KG1 (cell line): ENCODE data around the gene TXNL4B.
A peak's percentile ranks its signal among the peaks of the same experiment; 100 is the strongest.

ENCODE experiments used
- DNase-seq: peaks from one replicate; lab custom pipeline; 2025; lab: John Stamatoyannopoulos, UW

Gene TXNL4B

DNA sequence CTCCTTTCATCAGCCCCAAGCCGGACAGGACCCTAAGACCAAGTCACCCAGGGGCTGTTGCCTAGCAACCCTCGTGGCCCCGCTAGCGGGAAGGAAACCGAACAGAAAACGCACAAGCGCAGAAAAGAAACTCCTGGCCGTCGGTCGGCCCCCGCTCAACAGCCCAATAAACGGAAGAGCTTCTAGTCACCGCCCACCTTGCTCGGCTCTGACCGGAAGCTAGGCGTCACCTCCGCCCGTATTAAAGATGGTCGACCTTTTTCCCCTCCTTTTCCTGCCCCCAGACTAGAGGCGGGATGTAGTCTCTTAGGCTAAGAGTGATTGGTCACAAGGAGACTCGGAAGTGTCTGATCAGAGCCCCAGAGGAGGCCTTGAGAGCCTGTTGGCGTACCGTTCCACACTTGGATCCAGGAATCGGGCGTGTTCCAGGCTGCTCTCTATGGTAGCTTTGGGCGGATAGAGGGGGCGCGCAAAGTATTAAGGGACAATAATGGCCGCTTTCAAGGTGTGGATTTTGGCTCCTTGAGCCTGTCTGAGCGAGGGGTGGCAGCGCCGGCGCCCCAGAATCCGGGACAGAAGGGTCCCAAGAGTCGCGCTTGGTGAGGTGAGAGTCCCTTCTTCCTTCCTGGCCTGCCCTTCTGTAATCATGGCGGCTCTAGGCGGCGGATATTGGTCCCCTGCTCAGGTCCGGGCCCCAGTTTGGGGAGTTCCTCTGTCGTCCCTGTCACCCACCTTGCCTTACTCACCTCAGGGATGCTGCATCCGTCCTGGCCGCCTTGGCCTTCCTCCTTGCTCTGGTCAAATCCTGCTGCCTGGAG lies at the start of gene TXNL4B, which contains the start of gene DHX38:
Gene TXNL4B (minus strand): TSS at position 173 of the 818 bp plus-strand sequence. CDS start 2,871 bp downstream, outside the sequence.
Gene DHX38 (plus strand): TSS at position 400 of the 818 bp plus-strand sequence. CDS start 2,311 bp downstream, outside the sequence.
- peak; percentile 96 for DNase-seq

DNA sequence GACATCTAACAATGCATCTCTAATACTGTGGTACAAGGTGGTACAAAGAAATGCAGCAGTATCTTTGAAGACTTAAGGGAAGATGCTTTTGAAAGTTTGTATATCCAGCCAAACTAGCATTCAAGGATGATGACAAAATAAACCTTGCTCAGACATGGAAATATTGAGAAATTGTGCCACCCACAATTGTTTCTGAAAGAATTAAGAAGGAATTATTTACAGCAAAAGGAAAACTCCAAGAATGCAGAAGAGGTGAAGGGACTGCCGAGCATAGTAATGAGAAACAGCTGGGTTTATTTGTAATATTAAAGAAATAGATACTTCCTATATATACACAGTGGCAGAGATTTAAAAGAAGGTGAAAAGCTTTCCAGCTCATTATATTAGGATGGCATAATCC lies 49.1 kb upstream of the TXNL4B start:
- DNase-seq = no peak

- no peak for DNase-seq
Observed at GRCh38 chr16:72139908-72140307, 46.5 kb upstream of the TXNL4B start.

DNA sequence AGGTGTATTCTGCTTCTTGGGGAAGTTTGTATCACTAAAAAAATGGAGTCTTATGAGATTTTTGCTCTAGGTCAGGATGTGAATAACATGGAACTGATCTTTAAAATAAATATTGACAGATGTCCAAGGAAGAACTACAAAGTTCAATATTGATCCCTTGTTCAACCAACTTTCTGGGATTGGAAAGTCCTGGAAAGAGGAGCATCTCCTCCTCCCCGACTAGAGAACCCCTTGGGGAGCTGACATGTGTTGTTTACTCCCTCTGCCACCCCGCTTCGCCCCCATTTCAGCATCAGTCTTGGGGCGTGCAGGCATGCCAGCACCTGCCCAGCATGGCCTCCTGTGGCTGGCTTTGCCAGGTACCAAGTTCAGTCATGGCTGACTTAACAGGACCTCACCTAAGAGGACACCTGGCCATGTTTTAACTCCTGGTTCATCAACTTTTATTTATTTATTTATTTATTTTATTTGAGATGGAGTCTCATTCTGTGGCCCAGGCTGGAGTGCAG lies 44.7 kb upstream of the TXNL4B start:
- no peak for DNase-seq

- DNase-seq = no peak
Observed at GRCh38 chr16:72137380-72138063, 44.1 kb upstream of the TXNL4B start.

- no peak for DNase-seq
Observed at GRCh38 chr16:72134507-72134906, 41.1 kb upstream of the TXNL4B start.

DNA sequence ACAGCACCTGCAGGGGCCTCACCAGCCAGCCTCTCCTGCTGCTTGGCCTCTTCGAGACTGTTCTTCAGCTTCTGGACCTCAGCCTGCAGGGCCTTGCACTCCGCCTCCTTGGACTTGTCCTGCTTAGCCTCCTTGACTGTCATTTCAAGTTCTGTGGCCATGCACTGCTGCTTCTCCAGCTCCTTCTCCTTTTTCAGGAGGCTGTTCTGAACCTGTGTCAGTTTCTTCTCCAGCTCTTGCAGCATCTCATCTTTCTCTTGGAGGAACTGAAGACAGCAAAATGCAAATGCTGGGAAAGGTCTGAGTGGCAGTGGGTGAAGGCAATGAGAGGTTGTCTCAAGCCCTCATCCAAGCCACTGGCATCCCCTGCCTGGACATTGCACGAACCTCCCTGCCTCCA lies 39.3 kb upstream of the TXNL4B start:
- DNase-seq = no peak

GRCh38 chr16:72131036-72131435 lies 37.6 kb upstream of the TXNL4B start:
- DNase-seq = no peak

- DNase-seq = no peak
Observed at GRCh38 chr16:72129976-72130656, 36.7 kb upstream of the TXNL4B start.

- no peak for DNase-seq
Observed at GRCh38 chr16:72128701-72129100, 35.3 kb upstream of the TXNL4B start.

DNA sequence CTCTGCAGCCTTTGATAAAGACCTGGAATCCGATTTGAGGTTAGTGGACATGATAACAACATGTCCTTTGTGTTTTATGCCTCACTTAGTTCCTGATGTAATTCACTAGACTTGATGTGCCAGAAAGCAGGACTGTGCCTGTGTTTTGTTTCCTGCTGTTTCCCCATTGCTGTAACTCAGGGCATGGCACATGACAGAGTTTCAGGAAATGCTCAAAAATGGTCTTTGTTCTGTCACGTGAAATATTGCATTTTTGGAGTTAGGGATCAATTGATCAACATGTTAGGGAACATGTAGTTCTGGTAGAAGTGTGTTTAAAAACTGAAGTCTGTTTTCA lies 33.0 kb upstream of the TXNL4B start:
- DNase-seq = no peak

DNA sequence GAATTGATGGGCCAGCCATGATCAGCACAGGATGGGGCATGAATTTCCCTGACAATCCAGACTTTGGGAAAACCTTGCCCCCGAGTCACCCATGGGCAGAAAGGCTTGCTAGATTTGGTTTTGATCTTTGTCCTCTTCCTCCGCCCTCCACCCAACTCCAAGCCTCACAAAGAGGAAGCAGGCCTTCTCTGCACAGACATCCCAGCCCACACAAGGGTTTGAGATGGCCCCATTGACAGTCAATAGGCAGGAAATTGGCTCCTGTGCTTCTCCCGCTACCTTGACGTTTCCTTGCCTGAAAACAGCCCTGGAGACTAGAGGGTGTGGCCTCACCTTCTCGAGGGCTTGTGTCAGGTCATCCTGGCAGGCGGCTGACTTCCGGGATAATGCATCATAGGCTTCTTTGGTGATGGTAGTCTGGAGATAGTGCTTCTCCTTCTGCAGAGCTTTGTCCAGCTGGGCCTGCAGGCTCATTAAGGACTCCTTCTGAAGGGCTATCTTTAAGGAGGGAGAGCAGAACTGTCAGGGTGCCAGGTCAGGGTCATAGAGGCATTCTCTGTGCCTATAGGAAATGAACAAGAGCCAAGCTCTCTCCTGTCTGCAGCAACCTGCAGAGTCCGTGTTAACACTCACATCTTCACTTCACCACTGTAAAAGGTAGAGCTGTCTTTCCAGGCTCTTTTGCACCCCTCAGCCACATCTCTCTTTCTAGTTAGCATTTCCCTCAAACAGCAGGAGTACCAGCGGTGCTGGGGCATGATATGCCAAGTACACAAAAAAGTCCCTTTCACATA lies 32.4 kb upstream of the TXNL4B start:
- no peak for DNase-seq

GRCh38 chr16:72124761-72125634 lies 31.6 kb upstream of the TXNL4B start:
- peak; percentile 17 for DNase-seq

- DNase-seq = no peak
Observed at GRCh38 chr16:72124148-72124547, 30.7 kb upstream of the TXNL4B start.

GRCh38 chr16:72123426-72123825 lies 30.0 kb upstream of the TXNL4B start:
- DNase-seq = no peak

DNA sequence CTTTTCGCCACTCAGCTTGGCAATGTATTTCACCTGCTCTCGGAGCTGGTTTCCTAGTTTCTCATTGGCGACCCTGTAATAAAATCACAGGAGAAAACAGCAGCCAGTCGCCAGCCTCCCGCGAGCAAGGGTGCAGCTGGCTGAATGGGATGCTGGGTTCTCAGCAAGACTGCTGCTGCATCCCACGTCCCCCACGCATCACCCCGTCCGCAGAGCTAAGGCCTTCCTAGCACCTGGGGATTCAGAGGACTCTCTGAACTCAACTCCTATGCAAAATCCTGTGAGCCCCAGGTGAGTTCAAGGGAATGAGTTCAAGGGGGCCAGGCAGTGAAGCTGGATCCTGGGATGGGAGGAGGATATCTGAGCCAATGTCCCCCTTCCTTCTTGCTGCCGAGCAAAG lies 29.5 kb upstream of the TXNL4B start:
- DNase-seq = no peak

DNA sequence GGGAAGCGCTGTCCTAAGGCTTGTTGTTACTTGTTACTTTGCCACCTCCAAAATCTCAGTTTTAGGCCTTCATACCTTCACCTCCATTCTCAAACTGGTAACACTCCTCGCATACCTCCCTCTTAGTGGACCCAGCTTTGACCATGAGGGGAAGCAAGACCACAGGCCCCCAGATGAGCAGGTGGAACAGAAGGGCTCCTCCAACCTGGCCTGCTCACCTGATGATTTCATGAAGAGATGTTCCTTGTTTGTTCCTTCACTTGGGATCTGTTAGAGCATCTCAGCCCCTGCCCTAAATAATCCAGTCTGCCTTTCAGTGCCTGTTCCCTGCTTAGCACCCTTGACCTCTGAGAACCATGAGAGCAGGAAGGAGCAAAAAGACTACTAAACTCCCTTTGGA lies 28.9 kb upstream of the TXNL4B start:
- no peak for DNase-seq

- no peak for DNase-seq
Observed at GRCh38 chr16:72120026-72120425, 26.6 kb upstream of the TXNL4B start.

GRCh38 chr16:72113616-72113945 lies 20.2 kb upstream of the TXNL4B start:
- no peak for DNase-seq

DNA sequence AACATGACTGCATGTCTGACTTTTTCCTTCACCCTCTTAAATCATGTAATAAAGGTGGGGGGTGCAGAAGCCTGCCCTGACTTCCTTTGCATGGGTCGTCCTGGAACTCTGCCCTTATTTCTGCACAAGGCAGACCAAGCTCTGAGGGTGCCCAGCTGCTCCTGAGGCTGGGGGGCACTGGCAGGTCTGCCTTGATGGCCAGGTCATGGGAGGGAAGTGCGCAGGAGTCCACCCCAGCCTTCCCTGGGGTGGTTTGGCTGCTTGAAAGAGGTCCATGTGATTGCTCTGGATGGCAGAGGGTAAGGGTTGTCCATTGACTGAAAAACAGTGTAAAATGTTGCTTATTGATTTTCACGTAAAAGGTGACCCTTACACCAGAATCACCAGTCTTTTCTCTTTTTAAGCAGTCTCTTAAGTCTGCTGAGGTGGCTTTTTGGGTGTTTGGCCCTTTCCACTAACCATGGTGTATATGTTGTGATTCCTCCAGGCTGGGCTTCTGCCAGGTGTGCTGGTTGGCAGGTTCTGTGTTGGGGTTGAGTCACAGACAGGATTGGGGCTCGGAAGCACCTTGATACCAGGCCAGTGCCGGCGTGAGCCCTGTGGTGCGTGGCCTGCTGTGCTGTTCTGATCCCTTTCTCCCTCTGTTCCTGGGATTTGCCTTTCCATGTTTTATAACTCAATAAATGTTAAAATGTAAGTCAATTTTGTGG lies 19.6 kb upstream of the TXNL4B start:
- DNase-seq = no peak
